Stomach (tissue), 9 donors: ENCODE results near the gene CRIM1. TPM values are rescaled to one million over a fixed set of nuclear protein-coding genes. Genes with fewer than 3 reads are reported as not detected.
A peak's percentile ranks its signal among the peaks of the same experiment; 100 is the strongest.

Experiments
- DNase-seq, 2 donors: peaks; one replicate each; pipeline versions ENCODE4 v3.0.0 to v3.0.0-alpha.2; 2013 to 2019
- H3K27ac ChIP-seq, 5 donors: fragments of 200-600 bp in 4 of 5; sonication (generic) in 4 of 5; one replicate each; pipeline ENCODE4 v1.5.1; 2013 to 2019; ENCODE audit warnings: mild to moderate bottlenecking in 1 of 5, moderate library complexity in 1 of 5
- H3K27me3 ChIP-seq, 3 donors: fragments of 200-600 bp; sonication (generic); one replicate each; pipeline ENCODE4 v1.5.1; 2017 to 2019; ENCODE audit warnings: mixed run types in 1 of 3
- H3K36me3 ChIP-seq, 4 donors: fragments of 200-600 bp; sonication (generic); 1 replicate in 3 of 4; 2 replicates in 1 of 4; pipeline ENCODE4 v1.5.1; 2016 to 2019
- H3K4me1 ChIP-seq, 4 donors: fragments of 200-600 bp; sonication (generic); one replicate each; pipeline ENCODE4 v1.5.1; 2016 to 2019
- H3K4me3 ChIP-seq, 4 donors: fragments of 200-600 bp; sonication (generic) in 3 of 4; one replicate each; pipeline ENCODE4 v1.5.1; 2016 to 2019; ENCODE audit warnings: mild to moderate bottlenecking in 1 of 4
- H3K9me3 ChIP-seq, 4 donors: fragments of 200-600 bp; sonication (generic); one replicate each; pipeline ENCODE4 v1.5.1; 2016 to 2019
- CTCF ChIP-seq, 7 experiments: fragments of 450-650 bp in 4 of 7; fragments of 200-600 bp in 3 of 7; sonication (generic) in 3 of 7; IDR thresholded peaks; one replicate each; pipeline ENCODE4 v1.5.1; 2016 to 2019; ENCODE audit warnings: antibody characterized with exemption in 7 of 7, control low read depth in 2 of 7, mild to moderate bottlenecking in 1 of 7
- EP300 ChIP-seq: sonication (generic); formaldehyde crosslinking; IDR thresholded peaks from one replicate; pipeline ENCODE4 v1.6.1; 2017; ENCODE audit warnings: antibody characterized with exemption
- POLR2A ChIP-seq, 4 donors: fragments of 450-650 bp; IDR thresholded peaks; one replicate each; pipeline ENCODE4 v1.6.1; 2016; ENCODE audit warnings: antibody characterized with exemption in 4 of 4, control low read depth in 2 of 4, mild to moderate bottlenecking in 1 of 4, moderate library complexity in 1 of 4
- POLR2AphosphoS5 ChIP-seq, 3 donors: sonication (generic); formaldehyde crosslinking; IDR thresholded peaks; one replicate each; pipeline ENCODE4 v1.6.1; 2016; ENCODE audit warnings: antibody characterized with exemption in 3 of 3
- WGBS, 5 donors: extraction: QIAGEN DNeasy Blood & Tissue Kit in 3 of 5; methylation state at CpG; one replicate each; pipeline versions ENCODE4 v1.1.5 to v1.1.7; 2013 to 2018; 5-methylcytosine and 5-hydroxymethylcytosine counted together
- intact Hi-C: fragments of 100-400 bp; cut with DNase I; formaldehyde crosslinking; loops from one replicate; pipeline ENCODE4 v1.15.1; 2023; ENCODE audit warnings: low total_unique reads
- polyA plus RNA-seq, 3 donors: library from polyadenylated mRNA; stranded (reverse); fragments of 200-250 nt; gene quantifications; one replicate each; pipeline ENCODE4 v1.2.3, GENCODE V29; 2013
- total RNA-seq, 5 donors: library from RNA; depleted of rRNA; stranded (reverse); fragments of >200 nt; gene quantifications; one replicate each; pipeline versions ENCODE4 v1.1.0 to v1.2.3, GENCODE V29; 2014 to 2016
- donor health status: healthy with polysubstance abuse.
- donor health status: Bipolar disorder and iron deficiency.
- donor health status: healthy.

The CRIM1 gene
- total and polyA plus RNA-seq, 8 donors: 3.1 to 158 (median 50.7) TPM

- Histone ChIP-seq H3K4me3 (no peak overlapping the region), H3K4me1 (peaks cover 0 to 33% (median 15%) of the 10 kb centered on the region in 4 donors), H3K36me3 (peaks cover 11 to 51% (median 36%) of the 10 kb centered on the region in 4 donors), H3K9me3 (no peaks in the 10 kb centered on the region), H3K27me3 (no peaks in the 10 kb centered on the region), H3K27ac (peak overlapping the region in 1 of 5 donors; percentile 8)
- no peak for DNase-seq
- no peak for TF ChIP-seq CTCF (IDR thresholded peaks at IDR 0.05)
- TF ChIP-seq EP300: no peak
- TF ChIP-seq POLR2AphosphoS5 (IDR thresholded peaks at IDR 0.05): no peak
- no peak for TF ChIP-seq POLR2A (IDR thresholded peaks at IDR 0.05)
- WGBS, 5 donors: 91 to 96% (median 95%) methylated on average over 8 of the region's 8 CpGs
- intact Hi-C loops: no loop called here
Measured at GRCh38 chr2:36445185-36445866, 89.7 kb downstream of the CRIM1 start.

DNA sequence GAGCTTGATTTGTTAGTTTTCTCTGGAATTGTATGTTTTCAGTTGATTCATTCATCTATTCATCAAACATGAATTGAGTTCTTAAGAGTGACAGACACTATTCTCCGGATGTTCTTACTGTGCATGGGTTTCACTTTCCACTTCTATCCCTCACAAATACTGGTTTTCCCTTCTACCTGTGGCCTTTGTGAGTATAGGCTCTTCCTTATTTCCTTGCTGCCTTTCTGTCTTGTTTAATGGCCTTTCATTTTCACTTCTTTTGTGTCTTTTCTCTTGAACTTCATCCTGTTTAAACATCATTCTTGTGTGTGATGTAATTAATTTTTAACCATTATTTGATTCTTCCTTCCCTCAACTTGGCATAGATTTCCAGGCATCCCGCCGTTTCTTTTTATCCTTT is 90.7 kb downstream of the CRIM1 start:
- TF ChIP-seq EP300 (no peak), POLR2AphosphoS5 (IDR thresholded peaks at IDR 0.05) (no peak), CTCF (IDR thresholded peaks at IDR 0.05) (no peak), POLR2A (IDR thresholded peaks at IDR 0.05) (no peak)
- Histone ChIP-seq H3K27ac (peak overlapping the region in 1 of 5 donors; percentile 59), H3K4me1 (peaks cover 0 to 42% (median 14%) of the 10 kb centered on the region in 4 donors), H3K27me3 (no peaks in the 10 kb centered on the region), H3K36me3 (peaks cover 11 to 49% (median 34%) of the 10 kb centered on the region in 4 donors), H3K9me3 (no peaks in the 10 kb centered on the region), H3K4me3 (no peak overlapping the region)
- intact Hi-C loops: no loop called here
- no peak for DNase-seq
- 42 to 76% (median 53%) methylated on average over 3 of the region's 3 CpGs for WGBS, 5 donors

DNA sequence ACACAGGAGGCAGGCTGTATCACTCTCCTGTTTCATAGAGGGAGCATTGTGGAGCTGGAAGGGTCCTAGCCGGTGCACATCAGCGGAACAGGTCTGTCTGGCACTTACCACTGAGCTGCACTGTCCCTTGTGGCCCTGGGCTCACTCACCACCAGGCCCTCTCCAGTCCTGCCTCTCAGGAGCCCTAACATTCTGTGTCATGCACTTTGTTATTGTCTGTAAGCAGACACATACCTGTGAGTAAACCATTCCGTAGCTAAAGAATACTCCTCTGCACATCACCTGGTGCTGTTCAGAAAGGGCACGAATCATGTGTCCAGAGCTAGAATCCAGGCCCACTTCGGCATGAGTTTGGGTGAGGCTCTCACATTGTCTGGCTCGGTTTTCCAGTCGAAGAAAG is 93.6 kb downstream of the CRIM1 start:
- TF ChIP-seq EP300 (no peak), CTCF (IDR thresholded peaks at IDR 0.05) (no peak), POLR2AphosphoS5 (IDR thresholded peaks at IDR 0.05) (no peak), POLR2A (IDR thresholded peaks at IDR 0.05) (no peak)
- no peaks in the 10 kb centered on the region for H3K27me3 ChIP-seq
- peak overlapping the region in 3 of 5 donors; percentile 19 to 71 (median 57) for H3K27ac ChIP-seq
- peaks cover 0 to 36% (median 14%) of the 10 kb centered on the region in 4 donors for H3K4me1 ChIP-seq
- H3K9me3 ChIP-seq: no peaks in the 10 kb centered on the region
- intact Hi-C loops: no loop called here
- H3K4me3 ChIP-seq: no peak overlapping the region
- 91 to 96% (median 94%) methylated on average over 7 of the region's 7 CpGs for WGBS, 5 donors
- DNase-seq: no peak
- peaks cover 1 to 24% (median 16%) of the 10 kb centered on the region in 4 donors for H3K36me3 ChIP-seq

GRCh38 chr2:36449943-36450392 is 94.4 kb downstream of the CRIM1 start:
- TF ChIP-seq POLR2A (IDR thresholded peaks at IDR 0.05): no peak
- no peak for TF ChIP-seq CTCF (IDR thresholded peaks at IDR 0.05)
- no peak for TF ChIP-seq EP300
- no peak for TF ChIP-seq POLR2AphosphoS5 (IDR thresholded peaks at IDR 0.05)

More at GRCh38 chr2:36449943-36450392, 94.4 kb downstream of the CRIM1 start:
- intact Hi-C loops: no loop called here
- no peak overlapping the region for H3K4me3 ChIP-seq
- peak in 1 of 2 donors; percentile 35 for DNase-seq
- peak overlapping the region in 4 of 5 donors; percentile 19 to 71 (median 40) for H3K27ac ChIP-seq
- H3K4me1 ChIP-seq: peaks cover 0 to 36% (median 17%) of the 10 kb centered on the region in 4 donors
- H3K9me3 ChIP-seq: no peaks in the 10 kb centered on the region
- H3K36me3 ChIP-seq: peaks cover 0 to 24% (median 12%) of the 10 kb centered on the region in 4 donors
- 53 to 76% (median 60%) methylated on average over 6 of the region's 6 CpGs for WGBS, 5 donors
- H3K27me3 ChIP-seq: no peaks in the 10 kb centered on the region
